Naive thymus-derived CD8-positive, alpha-beta T cell (primary cell): Measurements from ENCODE around the gene ATP5F1A. TPM values are rescaled to one million over a fixed set of nuclear protein-coding genes. Genes with fewer than 3 reads are reported as not detected.
"Not testable (repeated sequence)": the region's sequence is repeated elsewhere in the genome, so short reads cannot be mapped to it uniquely, and the experiment has no call there.

ENCODE experiments used
- ATAC-seq, 2 donors: fragments of 150-1000 bp; cut with Tn5 transposase in 1 of 2; sonication (Bioruptor Pico), chemical (Tn5 transposase) in 1 of 2; 1 replicate in 1 of 2; 2 replicates in 1 of 2; pipeline ENCODE4 v1.10.0; 2021; ENCODE audit warnings: mild to moderate bottlenecking in 2 of 2, moderate library complexity in 2 of 2
- POLR2A ChIA-PET: fragments of 350-600 bp; sonication (Branson Sonifier 250); formaldehyde crosslinking; loops from one replicate; lab custom pipeline; 2021; ENCODE audit warnings: antibody characterized with exemption; lab: Charles Lee
- DNase-seq, 10 donors: peaks; one replicate each; pipeline versions ENCODE4 v3.0.0 to v3.0.0-alpha.2; 2020 to 2022
- H3K27ac Mint-ChIP-seq, 10 donors: one replicate each; pipeline ENCODE4 v1.8.0; 2020 to 2022; ENCODE audit warnings: mild to moderate bottlenecking in 10 of 10, mixed read lengths in 10 of 10, moderate library complexity in 4 of 10, inconsistent platforms in 1 of 10
- H3K27me3 Mint-ChIP-seq, 5 donors: one replicate each; pipeline ENCODE4 v1.8.0; 2021 to 2022; ENCODE audit warnings: mixed read lengths in 5 of 5
- H3K36me3 Mint-ChIP-seq, 3 donors: one replicate each; pipeline ENCODE4 v1.8.0; 2020 to 2022; ENCODE audit warnings: mixed read lengths in 3 of 3, mild to moderate bottlenecking in 2 of 3, inconsistent platforms in 1 of 3
- H3K4me1 Mint-ChIP-seq, 4 donors: one replicate each; pipeline ENCODE4 v1.8.0; 2021 to 2022; ENCODE audit warnings: mixed read lengths in 4 of 4
- H3K4me3 Mint-ChIP-seq, 10 donors: one replicate each; pipeline ENCODE4 v1.8.0; 2020 to 2022; ENCODE audit warnings: mild to moderate bottlenecking in 10 of 10, mixed read lengths in 10 of 10, moderate library complexity in 6 of 10, inconsistent platforms in 1 of 10
- H3K9me3 Mint-ChIP-seq, 9 donors: one replicate each; pipeline ENCODE4 v1.8.0; 2020 to 2022; ENCODE audit warnings: mixed read lengths in 9 of 9, mild to moderate bottlenecking in 3 of 9, inconsistent platforms in 1 of 9, moderate library complexity in 1 of 9
- polyA plus RNA-seq, 3 donors: library from polyadenylated mRNA; unstranded; fragments of 300-500 nt; fragmentation: Illumina TruSeq; gene quantifications; one replicate each; pipeline ENCODE4 v1.2.3, GENCODE V29; 2021
- total RNA-seq, 8 experiments: library from RNA in 2 of 8; stranded (reverse) in 2 of 8; gene quantifications; one replicate each; pipeline ENCODE4 v1.2.3 and lab custom pipeline; 2021 to 2026

ATP5F1A gene
- total and polyA plus RNA-seq, 5 experiments from 2014 or later, result 277 to 502 (median 496) TPM

GRCh38 chr18:46060359-46060841, 37.7 kb downstream of the ATP5F1A start:
- no peaks in the 10 kb centered on the region for H3K36me3 Mint-ChIP-seq
- no peaks in the 10 kb centered on the region for H3K9me3 Mint-ChIP-seq
- POLR2A ChIA-PET, result no interaction called here
- H3K27me3 Mint-ChIP-seq, result no peaks in the 10 kb centered on the region
- peaks cover 6 to 29% (median 16%) of the 10 kb centered on the region in 4 donors for H3K4me1 Mint-ChIP-seq
- no peak for DNase-seq
- no peak overlapping the region for H3K4me3 Mint-ChIP-seq
- H3K27ac Mint-ChIP-seq, result no peak overlapping the region
- no peak for ATAC-seq

GRCh38 chr18:46055838-46056230, 42.3 kb downstream of the ATP5F1A start:
- Mint-ChIP-seq H3K9me3 (no peaks in the 10 kb centered on the region), H3K27me3 (no peaks in the 10 kb centered on the region), H3K27ac (peak overlapping the region; percentile 39 to 92 (median 84)), H3K4me3 (peak overlapping the region in 9 of 10 donors; percentile 11 to 69 (median 46)), H3K36me3 (no peaks in the 10 kb centered on the region), H3K4me1 (peaks cover 11 to 45% (median 37%) of the 10 kb centered on the region in 4 donors)
- POLR2A ChIA-PET, result interaction anchor here (0.8 to 1.2 kb wide), 2 partner anchors 15 to 16 kb away, joined by 3 read pairs; no protein-coding TSS in a partner anchor
- DNase-seq, result peak in 1 of 10 donors; percentile 16
- ATAC-seq, result no peak

DNA sequence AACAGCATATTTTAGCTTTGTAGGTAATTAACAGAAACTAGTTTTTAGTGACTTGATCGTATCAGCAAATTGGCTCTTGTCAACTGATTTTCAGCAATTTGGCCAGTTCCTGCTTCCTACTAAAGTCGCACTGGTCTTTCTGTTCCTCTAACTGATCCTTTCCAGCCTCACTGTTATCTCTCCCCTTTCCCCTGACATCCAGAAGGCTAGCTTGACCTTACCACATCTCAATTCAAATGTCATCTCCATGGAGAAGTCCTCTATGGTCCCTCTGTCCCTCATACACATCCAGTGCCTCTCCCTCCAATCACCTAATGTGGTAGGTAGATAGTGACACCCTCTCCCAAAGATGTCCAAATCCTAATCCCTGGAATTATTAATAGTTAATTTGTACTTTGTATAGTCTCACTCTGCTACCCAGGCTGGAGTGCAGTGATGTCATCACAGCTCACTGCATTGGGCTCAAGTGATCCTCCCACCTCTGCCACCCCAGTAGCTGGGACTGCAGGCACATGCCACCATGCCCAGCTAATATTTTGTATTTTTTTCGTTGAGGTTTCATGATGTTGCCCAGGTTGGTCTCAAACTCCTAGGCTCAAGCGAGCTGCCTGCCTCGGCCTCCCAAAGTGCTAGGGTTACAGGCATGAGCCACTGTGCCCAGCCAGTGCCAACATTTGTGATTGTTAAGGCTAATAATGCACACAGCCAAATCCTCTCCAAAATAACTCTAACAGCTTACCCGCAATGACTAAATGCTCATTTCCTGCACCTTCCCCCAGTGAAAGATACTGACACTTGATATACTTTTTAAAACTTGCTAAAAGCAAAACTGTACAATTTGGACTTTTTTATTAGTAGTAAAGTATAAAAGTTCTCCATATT, 42.9 kb downstream of the ATP5F1A start:
- Mint-ChIP-seq H3K27me3 (no peaks in the 10 kb centered on the region), H3K4me3 (peak overlapping the region; percentile 11 to 69 (median 44)), H3K36me3 (no peaks in the 10 kb centered on the region), H3K27ac (peak overlapping the region; percentile 39 to 92 (median 84)), H3K4me1 (peaks cover 11 to 45% (median 34%) of the 10 kb centered on the region in 4 donors), H3K9me3 (no peaks in the 10 kb centered on the region)
- POLR2A ChIA-PET, result interaction anchor here (0.8 to 1.2 kb wide), 3 partner anchors 15 to 16 kb away, joined by 3 read pairs; no protein-coding TSS in a partner anchor
- DNase-seq (peak in 1 of 10 donors; percentile 27), ATAC-seq (peak; percentile 64 to 65)

GRCh38 chr18:46053368-46054095, 44.6 kb downstream of the ATP5F1A start:
- ATAC-seq (no peak), DNase-seq (no peak)
- POLR2A ChIA-PET, result no interaction called here
- Mint-ChIP-seq H3K27me3 (no peaks in the 10 kb centered on the region), H3K4me3 (no peak overlapping the region), H3K36me3 (no peaks in the 10 kb centered on the region), H3K9me3 (no peaks in the 10 kb centered on the region), H3K27ac (peak overlapping the region in 2 of 10 donors; percentile 42 to 44), H3K4me1 (peaks cover 11 to 46% (median 34%) of the 10 kb centered on the region in 4 donors)

GRCh38 chr18:46051731-46052461, 46.2 kb downstream of the ATP5F1A start:
- H3K27me3 Mint-ChIP-seq, result no peaks in the 10 kb centered on the region
- H3K27ac Mint-ChIP-seq, result peak overlapping the region in 1 of 10 donors; percentile 48
- peaks cover 14 to 54% (median 34%) of the 10 kb centered on the region in 4 donors for H3K4me1 Mint-ChIP-seq
- ATAC-seq (no peak), DNase-seq (no peak)
- POLR2A ChIA-PET, result interaction anchor here (0.6 kb wide), 1 partner anchor 18 kb away, joined by 3 read pairs; no protein-coding TSS in a partner anchor
- H3K4me3 Mint-ChIP-seq, result no peak overlapping the region
- H3K9me3 Mint-ChIP-seq, result no peaks in the 10 kb centered on the region
- H3K36me3 Mint-ChIP-seq, result no peaks in the 10 kb centered on the region

DNA sequence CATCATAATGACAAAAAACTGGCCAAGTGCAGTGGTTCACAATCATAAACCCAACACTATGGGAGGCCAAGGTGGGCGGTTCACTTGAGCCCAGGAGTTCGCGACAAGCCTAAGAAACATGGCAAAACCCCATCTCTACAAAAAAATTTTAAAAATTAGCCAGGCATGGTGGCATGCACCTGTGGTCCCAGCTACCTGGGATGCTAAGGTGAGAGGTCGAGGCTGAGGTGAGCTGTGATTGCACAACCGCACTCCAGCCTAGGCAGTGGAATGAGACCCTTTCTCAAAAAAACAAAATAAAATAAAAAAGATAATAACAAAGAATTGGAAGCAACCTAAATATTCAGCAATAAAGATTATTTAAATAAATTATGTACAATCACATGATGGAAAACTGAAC, 47.8 kb downstream of the ATP5F1A start:
- peaks cover 14 to 49% (median 27%) of the 10 kb centered on the region in 4 donors for H3K4me1 Mint-ChIP-seq
- H3K36me3 Mint-ChIP-seq, result no peaks in the 10 kb centered on the region
- no peaks in the 10 kb centered on the region for H3K27me3 Mint-ChIP-seq
- H3K9me3 Mint-ChIP-seq, result peaks cover 0 to under 1% (median 0%) of the 10 kb centered on the region in 9 donors
- no peak overlapping the region for H3K4me3 Mint-ChIP-seq
- DNase-seq (no peak), ATAC-seq (no peak)
- H3K27ac Mint-ChIP-seq, result no peak overlapping the region
- POLR2A ChIA-PET, result no interaction called here

- no peak for ATAC-seq
- POLR2A ChIA-PET, result no interaction called here
- Mint-ChIP-seq H3K9me3 (peaks cover 0 to 1% (median 0%) of the 10 kb centered on the region in 9 donors), H3K27me3 (no peaks in the 10 kb centered on the region), H3K27ac (no peak overlapping the region), H3K4me1 (peaks cover 11 to 37% (median 20%) of the 10 kb centered on the region in 4 donors), H3K36me3 (no peaks in the 10 kb centered on the region), H3K4me3 (no peak overlapping the region)
- no peak for DNase-seq
These were observed 49.5 kb downstream of the ATP5F1A start for GRCh38 chr18:46048641-46049040.

DNA sequence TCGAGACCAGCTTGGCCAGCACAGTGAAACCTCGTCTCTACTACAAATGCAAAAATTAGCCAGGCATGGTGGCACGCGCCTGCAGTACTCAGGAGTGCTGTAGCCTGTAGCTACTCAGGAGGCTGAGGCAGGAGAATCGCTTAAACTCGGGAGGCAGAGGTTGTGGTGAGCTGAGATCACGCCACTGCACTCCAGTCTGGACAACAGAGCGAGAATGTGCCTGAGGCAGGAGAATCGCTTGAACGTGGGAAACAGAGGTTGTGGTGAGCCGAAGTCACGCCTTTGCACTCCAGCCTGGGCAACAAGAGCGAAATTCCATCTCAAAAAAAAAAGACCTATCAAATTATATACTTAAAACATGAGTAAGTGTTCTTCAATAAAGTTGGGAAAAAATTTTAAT, 50.7 kb downstream of the ATP5F1A start:
- peaks cover 15 to 35% (median 23%) of the 10 kb centered on the region in 4 donors for H3K4me1 Mint-ChIP-seq
- H3K9me3 Mint-ChIP-seq, H3K27me3 Mint-ChIP-seq, ATAC-seq, H3K4me3 Mint-ChIP-seq, H3K27ac Mint-ChIP-seq, DNase-seq, POLR2A ChIA-PET, H3K36me3 Mint-ChIP-seq: not testable (repeated sequence)

DNA sequence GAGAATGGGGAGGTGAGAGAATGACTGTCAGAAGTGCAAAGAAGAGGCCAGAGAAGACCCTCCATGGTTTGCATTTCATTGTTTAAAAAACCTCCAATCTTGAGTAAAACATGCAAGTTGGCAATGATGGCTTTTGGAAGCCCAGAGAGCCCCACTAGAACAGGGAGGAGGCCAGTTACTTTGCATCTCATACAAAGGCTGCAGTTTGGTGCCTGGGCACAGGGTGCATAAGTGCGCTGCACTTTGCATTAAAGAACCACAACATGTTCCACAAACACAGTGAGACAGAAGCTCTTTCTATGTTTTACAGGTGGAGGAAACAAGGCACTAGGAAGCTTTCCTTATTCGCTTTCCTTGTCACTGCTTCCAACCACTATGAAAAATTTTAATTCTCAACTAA, 51.4 kb downstream of the ATP5F1A start:
- peak overlapping the region in 3 of 10 donors; percentile 9 to 40 (median 9) for H3K27ac Mint-ChIP-seq
- POLR2A ChIA-PET, result no interaction called here
- peaks cover 0 to 1% (median 0%) of the 10 kb centered on the region in 9 donors for H3K9me3 Mint-ChIP-seq
- H3K4me3 Mint-ChIP-seq, result no peak overlapping the region
- peaks cover 18 to 38% (median 27%) of the 10 kb centered on the region in 4 donors for H3K4me1 Mint-ChIP-seq
- no peaks in the 10 kb centered on the region for H3K36me3 Mint-ChIP-seq
- no peaks in the 10 kb centered on the region for H3K27me3 Mint-ChIP-seq
- DNase-seq (no peak), ATAC-seq (no peak)

DNA sequence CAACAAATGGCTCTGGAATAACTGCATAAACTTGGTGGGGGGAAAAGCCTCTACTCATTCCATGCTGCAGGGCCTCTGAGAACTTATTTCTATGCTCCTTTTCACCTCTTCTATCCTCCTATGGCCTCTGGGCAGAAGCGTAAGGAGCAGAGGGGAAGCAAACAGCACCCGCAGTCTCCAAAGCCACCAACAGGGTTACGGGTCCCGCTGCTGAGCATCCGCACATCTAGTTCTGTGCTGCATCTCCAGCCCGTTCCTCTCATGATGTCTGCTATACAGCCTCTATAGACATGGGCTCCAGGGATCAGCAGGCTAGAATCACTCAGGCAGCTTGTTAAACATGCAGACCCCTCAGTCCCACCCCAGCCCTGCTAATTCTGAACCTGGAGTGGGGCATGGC, 52.0 kb downstream of the ATP5F1A start:
- ATAC-seq (no peak), DNase-seq (no peak)
- Mint-ChIP-seq H3K4me1 (peaks cover 18 to 36% (median 29%) of the 10 kb centered on the region in 4 donors), H3K27me3 (no peaks in the 10 kb centered on the region), H3K36me3 (no peaks in the 10 kb centered on the region), H3K9me3 (peaks cover 0 to 1% (median 0%) of the 10 kb centered on the region in 9 donors), H3K4me3 (no peak overlapping the region), H3K27ac (peak overlapping the region in 4 of 10 donors; percentile 11 to 43 (median 40))
- POLR2A ChIA-PET, result no interaction called here

GRCh38 chr18:46042571-46043123, 55.4 kb downstream of the ATP5F1A start:
- POLR2A ChIA-PET, result no interaction called here
- H3K27ac Mint-ChIP-seq, result peak overlapping the region; percentile 0 to 86 (median 72)
- peaks cover 0 to 14% (median 10%) of the 10 kb centered on the region in 3 donors for H3K36me3 Mint-ChIP-seq
- DNase-seq, result no peak
- peaks cover 24 to 47% (median 40%) of the 10 kb centered on the region in 4 donors for H3K4me1 Mint-ChIP-seq
- ATAC-seq, result peak; percentile 47 to 55
- H3K27me3 Mint-ChIP-seq, result no peaks in the 10 kb centered on the region
- H3K4me3 Mint-ChIP-seq, result peak overlapping the region in 9 of 10 donors; percentile 3 to 73 (median 52)
- peaks cover 0 to 1% (median 0%) of the 10 kb centered on the region in 9 donors for H3K9me3 Mint-ChIP-seq
